ENCODE data around the gene SAMD4B.
"Not testable (repeated sequence)": the region's sequence is repeated elsewhere in the genome, so short reads cannot be mapped to it uniquely, and the experiment has no call there.

DNA sequence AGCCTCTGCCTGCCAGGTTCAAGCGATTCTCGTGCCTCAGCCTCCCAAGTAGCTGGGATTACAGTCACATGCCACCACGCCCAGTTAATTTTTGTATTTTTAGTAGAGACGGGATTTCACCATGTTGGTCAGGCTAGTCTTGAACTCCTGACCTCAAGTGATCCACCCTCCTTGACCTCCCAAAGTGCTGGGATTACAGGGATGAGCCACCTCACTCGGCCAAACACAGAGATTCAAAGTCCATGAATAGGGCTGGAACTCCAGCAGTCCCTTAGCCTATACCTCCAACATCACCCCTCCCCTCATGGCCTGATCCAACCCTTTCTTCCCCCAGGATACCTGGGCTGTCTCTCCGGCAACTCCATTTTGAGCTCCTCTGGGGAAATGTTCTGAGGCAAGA lies 9.5 kb upstream of the SAMD4B start:
- TF ChIP-seq, protein P1, sequence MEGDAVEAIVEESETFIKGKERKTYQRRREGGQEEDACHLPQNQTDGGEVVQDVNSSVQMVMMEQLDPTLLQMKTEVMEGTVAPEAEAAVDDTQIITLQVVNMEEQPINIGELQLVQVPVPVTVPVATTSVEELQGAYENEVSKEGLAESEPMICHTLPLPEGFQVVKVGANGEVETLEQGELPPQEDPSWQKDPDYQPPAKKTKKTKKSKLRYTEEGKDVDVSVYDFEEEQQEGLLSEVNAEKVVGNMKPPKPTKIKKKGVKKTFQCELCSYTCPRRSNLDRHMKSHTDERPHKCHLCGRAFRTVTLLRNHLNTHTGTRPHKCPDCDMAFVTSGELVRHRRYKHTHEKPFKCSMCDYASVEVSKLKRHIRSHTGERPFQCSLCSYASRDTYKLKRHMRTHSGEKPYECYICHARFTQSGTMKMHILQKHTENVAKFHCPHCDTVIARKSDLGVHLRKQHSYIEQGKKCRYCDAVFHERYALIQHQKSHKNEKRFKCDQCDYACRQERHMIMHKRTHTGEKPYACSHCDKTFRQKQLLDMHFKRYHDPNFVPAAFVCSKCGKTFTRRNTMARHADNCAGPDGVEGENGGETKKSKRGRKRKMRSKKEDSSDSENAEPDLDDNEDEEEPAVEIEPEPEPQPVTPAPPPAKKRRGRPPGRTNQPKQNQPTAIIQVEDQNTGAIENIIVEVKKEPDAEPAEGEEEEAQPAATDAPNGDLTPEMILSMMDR (IDR thresholded peaks at IDR 0.05; ENCODE audit: low read length), result not testable (repeated sequence)
- TF ChIP-seq EZH2 (IDR thresholded peaks at IDR 0.05; ENCODE audit: borderline replicate concordance, low read length), result not testable (repeated sequence)
